ENCODE results near the gene NRIP1.

DNA sequence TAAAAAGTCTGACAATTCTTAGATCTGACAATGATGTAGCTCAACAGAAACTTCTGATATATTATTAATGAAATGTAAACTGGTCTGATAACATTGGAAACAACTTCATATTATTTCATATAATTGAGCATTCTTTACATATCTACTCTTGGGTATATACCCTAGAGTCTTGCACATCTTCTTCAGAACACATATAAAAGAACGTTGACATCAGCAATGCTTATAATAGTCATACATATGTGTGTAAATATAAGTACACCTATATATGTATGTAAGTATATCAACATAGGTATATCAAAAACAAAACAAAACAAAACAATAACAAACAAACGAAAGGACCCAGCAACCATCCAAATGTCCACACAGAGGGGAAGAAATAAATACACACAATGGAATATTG is 38.4 kb downstream of the NRIP1 start:
- TF ChIP-seq POLR2A (IDR thresholded peaks at IDR 0.05) (no peak), EP300 (IDR thresholded peaks at IDR 0.05) (no peak)
- TF ChIP-seq, protein P1, sequence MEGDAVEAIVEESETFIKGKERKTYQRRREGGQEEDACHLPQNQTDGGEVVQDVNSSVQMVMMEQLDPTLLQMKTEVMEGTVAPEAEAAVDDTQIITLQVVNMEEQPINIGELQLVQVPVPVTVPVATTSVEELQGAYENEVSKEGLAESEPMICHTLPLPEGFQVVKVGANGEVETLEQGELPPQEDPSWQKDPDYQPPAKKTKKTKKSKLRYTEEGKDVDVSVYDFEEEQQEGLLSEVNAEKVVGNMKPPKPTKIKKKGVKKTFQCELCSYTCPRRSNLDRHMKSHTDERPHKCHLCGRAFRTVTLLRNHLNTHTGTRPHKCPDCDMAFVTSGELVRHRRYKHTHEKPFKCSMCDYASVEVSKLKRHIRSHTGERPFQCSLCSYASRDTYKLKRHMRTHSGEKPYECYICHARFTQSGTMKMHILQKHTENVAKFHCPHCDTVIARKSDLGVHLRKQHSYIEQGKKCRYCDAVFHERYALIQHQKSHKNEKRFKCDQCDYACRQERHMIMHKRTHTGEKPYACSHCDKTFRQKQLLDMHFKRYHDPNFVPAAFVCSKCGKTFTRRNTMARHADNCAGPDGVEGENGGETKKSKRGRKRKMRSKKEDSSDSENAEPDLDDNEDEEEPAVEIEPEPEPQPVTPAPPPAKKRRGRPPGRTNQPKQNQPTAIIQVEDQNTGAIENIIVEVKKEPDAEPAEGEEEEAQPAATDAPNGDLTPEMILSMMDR (IDR thresholded peaks at IDR 0.05): no peak

All from tibial nerve (tissue), 4 donors.